Cortex of kidney (tissue), 1 donor: ENCODE data around the gene THOC5.
"Not testable (repeated sequence)": the region's sequence is repeated elsewhere in the genome, so short reads cannot be mapped to it uniquely, and the experiment has no call there.

Experiments used
- DNase-seq: peaks from one replicate; lab custom pipeline; 2025; lab: John Stamatoyannopoulos, UW

Gene THOC5

DNA sequence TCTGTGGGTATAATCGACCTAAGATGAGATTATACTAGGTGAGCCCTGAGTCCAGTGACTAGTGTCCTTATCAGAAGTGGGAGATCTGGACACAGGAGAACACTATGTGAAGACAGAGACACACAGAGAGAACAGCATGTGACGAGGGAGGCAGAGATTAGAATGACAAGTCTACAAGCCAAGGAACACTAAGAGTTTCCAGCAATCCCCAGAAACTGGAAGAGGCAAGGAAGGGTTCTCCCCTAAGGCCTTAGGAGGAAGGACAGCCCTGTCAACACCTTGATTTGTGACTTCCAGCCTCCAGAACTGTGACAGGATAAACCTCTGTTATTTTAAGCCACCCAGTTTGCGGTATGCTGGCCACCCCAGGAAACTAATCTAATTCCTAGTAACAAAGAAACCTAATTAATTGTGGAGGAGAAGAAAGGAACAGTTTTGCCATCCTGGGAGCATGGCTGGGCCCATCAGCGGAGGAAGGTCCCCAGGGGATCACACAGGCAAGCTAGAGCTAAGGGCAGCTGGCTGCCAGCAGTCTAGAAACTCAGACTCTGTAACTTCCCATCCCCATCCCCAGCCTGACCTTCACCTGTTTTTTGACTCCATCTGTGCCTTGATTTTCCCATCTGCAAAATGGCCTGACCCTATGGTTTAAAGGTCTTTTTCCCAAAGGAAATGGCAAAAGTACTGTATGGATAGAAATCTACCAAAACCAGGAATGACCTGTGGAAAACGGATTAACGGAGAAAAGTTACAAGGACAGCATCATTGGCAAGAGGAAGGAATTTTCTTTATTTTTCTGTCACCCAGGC lies 10.3 kb upstream of the THOC5 start:
- no peak for DNase-seq

GRCh38 chr22:29559853-29560252 lies 6.3 kb upstream of the THOC5 start:
- DNase-seq = no peak

GRCh38 chr22:29559030-29559429 lies 5.5 kb upstream of the THOC5 start:
- no peak for DNase-seq

GRCh38 chr22:29555065-29555644 lies 1.6 kb upstream of the THOC5 start:
- no peak for DNase-seq

DNA sequence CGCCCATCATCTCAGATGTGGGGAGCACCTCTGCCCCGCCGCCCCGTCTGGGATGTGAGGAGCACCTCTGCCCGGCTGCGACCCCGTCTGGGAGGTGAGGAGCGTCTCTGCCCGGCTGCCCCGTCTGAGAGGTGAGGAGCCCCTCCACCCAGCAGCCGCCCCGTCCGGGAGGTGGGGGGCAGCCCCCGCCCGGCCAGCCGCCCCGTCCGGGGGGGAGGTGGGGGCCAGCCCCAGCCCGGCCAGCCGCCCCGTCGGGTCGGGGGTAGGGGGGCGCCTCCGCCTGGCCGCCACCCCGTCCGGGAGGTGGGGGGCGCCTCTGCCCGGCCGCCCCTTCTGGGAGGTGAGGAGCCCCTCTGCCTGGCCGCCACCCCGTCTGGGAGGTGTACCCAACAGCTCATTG lies 1.2 kb downstream of the THOC5 start:
- not testable (repeated sequence) for DNase-seq

- no peak for DNase-seq
Measured at GRCh38 chr22:29550005-29550404, 3.6 kb downstream of the THOC5 start.

DNA sequence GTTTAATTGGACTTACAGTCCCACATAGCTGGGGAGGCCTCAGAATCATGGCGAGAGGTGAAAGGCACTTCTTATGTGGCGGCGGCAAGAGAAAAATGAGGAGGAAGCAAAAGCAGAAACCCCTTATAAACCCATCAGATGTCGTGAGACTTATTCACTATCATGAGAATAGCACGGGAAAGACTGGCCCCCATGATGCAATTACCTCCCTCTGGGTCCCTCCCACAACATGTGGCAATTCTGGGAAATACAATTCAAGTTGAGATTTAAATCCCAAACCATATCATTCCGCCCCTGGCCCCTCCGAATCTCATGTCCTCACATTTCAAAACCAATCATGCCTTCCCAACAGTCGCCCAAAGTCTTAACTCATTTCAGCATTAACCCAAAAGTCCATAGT lies 8.5 kb downstream of the THOC5 start:
- not testable (repeated sequence) for DNase-seq

GRCh38 chr22:29541845-29542244 lies 11.7 kb downstream of the THOC5 start:
- DNase-seq = no peak

DNA sequence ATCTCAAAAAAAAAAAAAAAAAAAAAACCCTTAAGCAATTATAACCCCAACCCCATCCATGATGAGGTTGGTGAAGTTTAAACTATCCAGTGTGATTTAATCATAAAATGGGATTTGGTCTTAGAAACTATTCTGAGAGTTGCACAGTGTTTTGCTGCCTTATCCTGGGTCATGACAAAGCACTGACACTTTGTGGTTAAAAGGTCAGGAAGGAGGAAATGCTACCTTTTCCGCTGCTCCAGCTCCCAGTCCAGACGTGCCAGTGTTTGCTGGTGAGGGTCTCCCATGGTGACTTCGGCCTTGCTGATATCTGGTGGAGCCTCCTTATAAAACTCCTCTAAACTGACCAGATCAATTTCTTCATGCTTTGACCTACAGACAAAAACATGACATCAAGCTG lies 14.5 kb downstream of the THOC5 start:
- no peak for DNase-seq

DNA sequence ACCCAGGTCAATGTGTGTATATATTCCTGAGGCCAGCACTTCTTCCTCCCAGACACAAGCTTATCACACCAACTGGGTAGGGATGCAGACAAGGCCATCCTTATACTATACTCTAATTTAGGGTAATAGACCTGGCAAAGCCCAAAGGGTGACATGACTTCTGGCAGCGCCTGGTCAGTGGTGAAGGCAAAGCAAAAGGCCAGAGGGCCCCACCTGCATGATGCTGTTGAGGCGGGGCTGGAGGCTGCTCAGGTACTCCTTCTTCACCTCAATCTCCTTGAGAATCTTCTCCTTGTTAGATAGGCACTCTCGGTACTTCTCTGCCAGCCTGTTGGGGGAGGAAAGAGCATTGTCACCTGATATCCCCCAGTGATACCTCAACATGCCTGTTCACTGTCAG lies 17.1 kb downstream of the THOC5 start:
- no peak for DNase-seq

DNA sequence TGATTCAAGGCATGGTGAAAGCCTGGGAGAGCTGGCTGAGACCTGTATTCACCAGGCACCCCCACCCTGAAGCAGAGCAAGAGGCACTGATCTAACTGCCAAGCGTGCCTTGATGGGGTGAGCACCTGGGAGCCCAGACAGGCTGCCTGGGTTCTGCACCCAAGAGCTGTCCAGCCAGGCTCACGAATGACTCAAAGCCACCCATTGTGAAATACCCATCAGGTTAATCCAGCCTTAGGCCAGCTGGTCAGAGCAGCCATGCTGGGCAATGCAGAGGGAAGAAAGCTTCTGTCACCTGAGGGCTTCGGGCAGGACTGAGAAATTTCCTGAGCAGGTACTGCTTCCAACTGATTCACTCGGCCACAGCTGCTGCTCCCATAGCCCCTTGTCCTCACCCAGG lies 22.1 kb downstream of the THOC5 start:
- DNase-seq = no peak

- DNase-seq = no peak
Measured at GRCh38 chr22:29530716-29531115, 22.8 kb downstream of the THOC5 start.

DNA sequence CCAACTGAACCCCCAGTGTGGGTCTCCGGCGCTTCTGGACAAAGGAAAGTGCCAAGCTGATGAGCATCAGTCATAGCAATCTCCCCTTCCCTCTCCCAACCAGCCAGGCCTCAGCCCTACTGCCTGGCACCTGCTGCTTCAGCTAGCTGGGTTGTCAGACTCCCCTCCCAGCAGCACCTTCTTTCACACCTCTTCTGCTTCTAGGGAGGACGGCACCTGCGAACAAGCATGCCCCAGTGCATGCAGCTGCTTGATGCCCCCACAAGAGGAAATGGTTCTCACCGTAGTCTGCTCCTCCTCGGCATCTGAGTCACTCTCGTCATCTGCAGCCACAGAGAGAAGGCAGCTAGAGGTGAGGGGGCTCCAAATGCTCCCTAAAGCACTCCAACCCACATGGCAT lies 25.4 kb downstream of the THOC5 start:
- DNase-seq = no peak

DNA sequence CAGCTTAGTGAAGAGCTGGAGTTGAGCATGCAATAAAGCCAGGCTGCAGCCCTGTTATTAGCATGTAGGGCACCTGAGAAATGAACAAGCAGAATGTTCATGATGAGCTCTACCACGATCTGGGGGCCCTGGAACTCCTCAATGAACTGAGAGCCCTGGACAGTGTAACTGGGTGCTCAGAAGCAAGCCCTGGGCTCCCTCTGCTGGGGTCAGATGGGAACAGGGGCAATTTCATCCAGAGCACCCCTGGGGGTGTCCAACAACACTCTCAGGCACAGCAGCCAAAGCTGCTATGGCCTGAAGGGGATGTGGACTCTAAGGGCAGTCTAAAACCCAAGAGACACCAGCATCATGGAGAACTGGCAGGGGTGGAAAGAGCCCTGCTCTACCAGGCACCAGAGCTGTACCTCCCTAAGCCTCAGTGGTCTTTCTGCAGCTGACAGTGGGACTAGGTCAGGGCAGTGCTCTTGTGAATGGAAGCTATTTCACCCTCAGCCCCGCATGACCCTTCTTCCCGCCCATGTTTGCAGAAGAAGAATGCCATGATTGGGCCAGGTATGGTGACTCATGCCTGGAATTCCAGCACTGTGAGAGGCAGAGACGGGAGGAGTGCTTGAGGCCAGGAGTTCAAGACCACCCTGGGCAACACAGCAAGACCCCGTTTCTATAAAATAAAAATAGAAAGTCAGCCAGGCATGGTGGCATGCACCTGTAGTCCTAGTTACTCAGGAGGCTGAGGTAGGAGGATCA lies 28.9 kb downstream of the THOC5 start:
- DNase-seq = no peak

GRCh38 chr22:29523761-29524160 lies 29.8 kb downstream of the THOC5 start:
- DNase-seq = no peak

- DNase-seq = no peak
Measured at GRCh38 chr22:29521526-29521925, 32.0 kb downstream of the THOC5 start.

DNA sequence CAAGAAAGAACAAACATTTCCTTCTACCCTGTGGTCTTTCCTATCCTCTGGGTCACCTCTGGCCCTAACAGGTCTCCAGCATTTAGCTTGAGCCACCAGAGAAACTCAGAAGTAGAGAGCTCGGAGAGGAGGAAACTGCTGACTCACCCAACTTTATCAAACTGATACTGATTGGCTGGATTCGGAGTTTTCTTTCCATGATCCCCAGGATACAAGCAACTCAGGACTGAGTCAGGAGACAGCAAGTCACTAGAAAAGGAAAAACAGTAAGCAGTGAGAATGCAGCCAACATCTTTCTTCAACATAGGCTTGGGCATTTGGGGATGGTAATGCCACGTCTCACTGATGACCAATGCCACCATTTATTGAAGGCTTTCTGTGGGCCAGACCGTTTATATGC lies 32.7 kb downstream of the THOC5 start:
- no peak for DNase-seq

DNA sequence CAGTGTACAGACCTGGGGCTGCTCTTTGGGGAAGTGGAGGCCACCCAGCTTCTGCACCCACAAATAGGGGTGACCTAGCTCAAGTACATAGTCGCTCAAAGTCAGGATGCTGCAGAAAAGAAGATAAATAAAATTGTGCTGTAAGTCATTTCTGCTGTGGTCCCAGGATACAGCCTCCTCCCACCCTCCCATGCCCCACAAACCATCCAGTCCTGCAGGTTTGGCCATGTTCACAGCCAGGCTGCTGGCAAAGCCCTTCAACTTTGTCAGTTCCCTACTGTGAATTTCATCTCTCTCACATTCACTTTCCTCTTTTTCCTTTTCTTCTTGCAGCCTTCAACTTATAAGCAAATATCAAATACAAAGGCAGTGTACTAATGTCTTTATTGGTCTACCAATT lies 33.6 kb downstream of the THOC5 start:
- DNase-seq = no peak

DNA sequence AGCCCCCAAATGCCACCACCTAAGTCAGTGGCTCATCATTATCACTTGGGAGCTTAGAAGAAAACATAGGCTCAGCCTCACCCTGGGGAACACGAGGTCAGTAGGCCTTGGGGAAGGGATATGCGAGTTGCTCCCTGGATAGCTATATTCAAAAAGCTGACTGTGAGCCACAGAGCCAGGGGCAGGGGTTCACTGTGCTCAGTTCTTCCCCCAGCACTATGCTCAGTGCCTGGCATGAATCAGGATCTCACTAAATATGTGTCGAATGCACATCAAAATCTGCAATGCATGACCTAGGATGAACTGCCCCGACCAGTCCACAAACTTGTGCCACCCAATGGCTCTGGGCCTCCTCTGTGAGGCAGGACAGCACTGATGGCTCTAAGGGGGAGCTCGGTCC lies 35.1 kb downstream of the THOC5 start:
- DNase-seq = no peak

DNA sequence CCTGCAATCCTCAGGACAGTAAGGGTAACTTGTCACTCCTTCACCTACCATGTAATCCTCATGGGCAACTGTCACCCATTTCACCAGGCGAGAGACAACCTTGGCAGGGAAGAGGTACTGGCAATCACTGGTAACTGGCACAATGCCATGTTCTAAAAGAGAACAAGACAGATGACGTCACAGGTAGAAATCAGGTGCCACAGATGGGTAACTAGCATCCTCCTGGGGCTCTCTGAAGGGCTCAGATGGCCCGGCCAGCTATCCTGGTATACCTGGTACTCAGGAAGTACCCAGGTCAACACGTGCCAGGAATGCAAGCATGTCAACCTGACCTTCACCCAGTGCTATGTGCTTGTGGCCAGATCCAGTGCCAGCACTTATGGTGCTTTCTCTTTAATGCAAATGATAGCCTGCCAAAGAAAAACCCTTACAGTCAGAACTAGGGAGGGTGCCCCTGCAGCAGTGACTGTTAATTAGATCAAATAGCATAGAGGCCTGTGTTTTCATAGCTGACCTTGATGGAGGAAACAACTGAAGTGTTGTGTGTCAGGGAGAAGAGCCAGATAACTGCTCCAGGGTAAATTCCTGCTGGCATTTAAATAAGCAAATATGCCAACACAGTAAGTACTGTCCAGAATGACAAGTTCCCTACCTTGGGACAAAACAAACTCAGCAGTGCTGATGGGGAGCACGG lies 36.2 kb downstream of the THOC5 start:
- DNase-seq = no peak

- DNase-seq = no peak
Measured at GRCh38 chr22:29512031-29512430, 41.5 kb downstream of the THOC5 start.

DNA sequence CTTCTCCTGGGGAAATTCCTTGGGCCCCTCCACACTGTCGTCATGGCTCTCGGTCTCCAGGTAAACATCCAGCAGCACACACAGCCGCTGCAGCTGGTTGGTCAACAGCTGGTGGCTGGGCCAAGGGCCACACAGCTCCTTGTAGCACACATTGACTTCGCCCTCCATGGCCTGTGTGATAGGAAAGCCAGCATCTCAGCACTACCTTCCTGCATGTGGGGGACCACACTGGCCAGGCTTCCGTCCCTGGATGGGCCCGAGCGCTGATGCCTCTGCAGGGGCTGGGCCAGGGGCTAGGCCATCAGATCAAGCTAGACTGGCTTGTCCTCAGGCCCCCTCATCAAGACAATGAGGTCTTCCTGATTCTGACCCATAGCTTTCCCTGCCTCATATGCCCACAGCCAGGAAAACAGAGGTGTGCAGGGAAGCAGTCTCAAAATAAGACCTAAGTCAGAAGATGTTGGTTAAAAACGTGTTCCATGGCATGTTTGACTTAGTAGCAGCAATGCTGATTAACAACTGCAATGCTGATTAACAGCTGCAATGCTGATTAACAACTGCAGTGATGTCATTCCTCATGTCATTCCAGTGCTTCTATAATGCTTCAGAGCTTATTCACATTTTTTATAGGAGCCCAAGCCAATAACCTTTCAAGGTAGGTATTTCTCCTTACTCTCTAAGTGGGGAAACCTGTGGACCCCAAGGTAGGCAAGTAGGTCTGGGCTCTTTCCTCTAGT lies 42.3 kb downstream of the THOC5 start:
- DNase-seq = no peak
